ENCODE results near the gene CDH18. TPM values are rescaled to one million over a fixed set of nuclear protein-coding genes. Genes with fewer than 3 reads are reported as not detected.

The CDH18 gene
- total RNA-seq, 4 donors from 2014 or later = 0.76 to 0.99 TPM; not detected in 2

DNA sequence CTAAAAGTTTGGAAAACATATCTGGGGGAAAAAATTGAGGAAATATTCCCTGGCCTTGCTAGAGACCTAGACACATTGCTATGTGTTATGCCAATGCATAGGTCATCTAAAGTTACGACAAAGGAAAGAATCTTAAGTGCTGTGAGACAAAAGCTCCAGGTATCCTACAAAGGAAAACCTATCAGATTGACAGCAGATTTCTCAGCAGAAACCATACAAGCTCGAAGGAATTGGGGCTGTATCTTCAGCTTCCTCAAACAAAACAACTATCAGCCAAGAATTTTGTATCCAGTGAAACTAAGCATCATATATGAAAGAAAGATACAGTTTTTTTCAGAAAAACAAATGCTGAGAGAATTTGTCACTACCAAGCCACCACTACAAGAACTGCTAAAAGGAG lies 234.4 kb downstream of the CDH18 start:
- Histone ChIP-seq H3K4me1 (no peaks in the 10 kb centered on the region), H3K9me3 (peaks cover 7% of the 10 kb centered on the region), H3K36me3 (no peaks in the 10 kb centered on the region), H3K27me3 (no peaks in the 10 kb centered on the region), H3K4me3 (no peak overlapping the region), H3K27ac (no peak overlapping the region)
- DNase-seq (ENCODE audit: low spot score in 2 of 2) = no peak
- WGBS = 81% methylated on average over 2 of the region's 2 CpGs
- TF ChIP-seq EP300 (IDR thresholded peaks at IDR 0.05) (no peak), POLR2A (IDR thresholded peaks at IDR 0.05) (no peak), POLR2AphosphoS5 (IDR thresholded peaks at IDR 0.05) (no peak)
- TF ChIP-seq, protein P1, sequence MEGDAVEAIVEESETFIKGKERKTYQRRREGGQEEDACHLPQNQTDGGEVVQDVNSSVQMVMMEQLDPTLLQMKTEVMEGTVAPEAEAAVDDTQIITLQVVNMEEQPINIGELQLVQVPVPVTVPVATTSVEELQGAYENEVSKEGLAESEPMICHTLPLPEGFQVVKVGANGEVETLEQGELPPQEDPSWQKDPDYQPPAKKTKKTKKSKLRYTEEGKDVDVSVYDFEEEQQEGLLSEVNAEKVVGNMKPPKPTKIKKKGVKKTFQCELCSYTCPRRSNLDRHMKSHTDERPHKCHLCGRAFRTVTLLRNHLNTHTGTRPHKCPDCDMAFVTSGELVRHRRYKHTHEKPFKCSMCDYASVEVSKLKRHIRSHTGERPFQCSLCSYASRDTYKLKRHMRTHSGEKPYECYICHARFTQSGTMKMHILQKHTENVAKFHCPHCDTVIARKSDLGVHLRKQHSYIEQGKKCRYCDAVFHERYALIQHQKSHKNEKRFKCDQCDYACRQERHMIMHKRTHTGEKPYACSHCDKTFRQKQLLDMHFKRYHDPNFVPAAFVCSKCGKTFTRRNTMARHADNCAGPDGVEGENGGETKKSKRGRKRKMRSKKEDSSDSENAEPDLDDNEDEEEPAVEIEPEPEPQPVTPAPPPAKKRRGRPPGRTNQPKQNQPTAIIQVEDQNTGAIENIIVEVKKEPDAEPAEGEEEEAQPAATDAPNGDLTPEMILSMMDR (IDR thresholded peaks at IDR 0.05) = no peak

DNA sequence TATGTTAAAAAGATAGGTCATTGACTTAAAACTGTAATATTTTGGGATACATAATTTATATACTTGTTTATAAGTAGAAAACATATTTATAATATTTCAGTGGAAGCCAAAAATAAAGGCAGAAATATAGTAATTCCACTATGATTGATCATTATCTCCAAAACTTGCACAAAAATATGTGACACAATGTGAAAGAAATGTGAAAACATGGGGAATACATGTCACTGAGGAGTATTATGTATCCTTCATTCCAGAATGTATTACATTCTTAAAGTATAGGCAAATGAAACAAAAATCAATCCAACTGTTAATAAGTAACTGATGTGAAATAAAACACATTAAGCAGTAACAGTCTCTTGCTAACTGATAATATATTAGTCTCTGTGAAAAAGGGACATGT lies 236.7 kb downstream of the CDH18 start:
- H3K4me1 ChIP-seq = no peaks in the 10 kb centered on the region
- DNase-seq (ENCODE audit: low spot score in 2 of 2) = no peak
- no peaks in the 10 kb centered on the region for H3K36me3 ChIP-seq
- peaks cover 7% of the 10 kb centered on the region for H3K9me3 ChIP-seq
- no peaks in the 10 kb centered on the region for H3K27me3 ChIP-seq
- TF ChIP-seq, protein P1 (IDR thresholded peaks at IDR 0.05) = no peak
- TF ChIP-seq EP300 (IDR thresholded peaks at IDR 0.05) (no peak), POLR2A (IDR thresholded peaks at IDR 0.05) (no peak), POLR2AphosphoS5 (IDR thresholded peaks at IDR 0.05) (no peak)
- no peak overlapping the region for H3K4me3 ChIP-seq
- no peak overlapping the region for H3K27ac ChIP-seq

DNA sequence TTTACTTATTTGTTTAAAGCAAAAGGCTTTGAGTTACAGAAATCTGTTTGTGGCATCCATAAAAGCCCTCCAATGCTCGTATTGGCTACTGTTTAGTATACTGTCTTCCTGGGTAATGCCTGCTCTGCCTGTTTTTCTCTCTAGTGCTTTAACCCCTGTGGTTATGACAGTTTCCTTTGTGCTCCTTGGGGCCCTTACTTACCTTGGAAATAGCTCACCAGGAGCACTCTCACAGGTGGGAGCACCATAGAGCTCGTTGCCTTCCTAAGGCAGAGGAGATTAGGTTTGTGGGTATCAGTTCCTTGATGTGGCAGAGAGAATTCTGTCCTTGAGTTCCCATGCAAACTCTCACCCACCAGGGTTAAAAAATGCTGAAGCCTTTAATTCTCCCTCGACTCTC lies 242.8 kb downstream of the CDH18 start:
- no peak for DNase-seq (ENCODE audit: low spot score in 2 of 2)
- TF ChIP-seq POLR2AphosphoS5 (IDR thresholded peaks at IDR 0.05) = no peak
- no peak for TF ChIP-seq POLR2A (IDR thresholded peaks at IDR 0.05)
- TF ChIP-seq, protein P1 (IDR thresholded peaks at IDR 0.05) = no peak
- TF ChIP-seq EP300 (IDR thresholded peaks at IDR 0.05) = no peak

DNA sequence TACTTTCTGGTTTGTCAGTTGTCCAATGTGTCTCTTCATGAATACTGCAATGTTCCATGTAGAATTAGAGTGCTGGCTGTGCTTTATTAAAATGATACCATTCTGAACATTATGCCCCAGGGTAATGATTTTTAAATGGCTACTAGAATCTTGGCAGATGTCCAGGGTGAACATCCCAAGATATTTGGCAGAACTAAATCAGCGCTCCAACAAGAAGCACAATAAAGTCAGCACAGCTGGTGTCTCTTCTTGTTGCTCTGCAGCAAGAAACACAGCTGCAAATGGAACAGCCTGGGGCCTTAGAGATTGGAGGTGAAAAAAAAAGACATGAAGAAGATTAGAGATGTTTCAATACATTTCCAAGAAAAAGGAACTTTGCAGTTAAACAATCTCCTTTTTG lies 248.3 kb downstream of the CDH18 start:
- H3K4me3 ChIP-seq = no peak overlapping the region
- no peak for DNase-seq (ENCODE audit: low spot score in 2 of 2)
- H3K27ac ChIP-seq = no peak overlapping the region
- H3K4me1 ChIP-seq = no peaks in the 10 kb centered on the region
- H3K9me3 ChIP-seq = no peaks in the 10 kb centered on the region
- TF ChIP-seq, protein P1 (IDR thresholded peaks at IDR 0.05) = no peak
- TF ChIP-seq POLR2AphosphoS5 (IDR thresholded peaks at IDR 0.05) (no peak), POLR2A (IDR thresholded peaks at IDR 0.05) (no peak), EP300 (IDR thresholded peaks at IDR 0.05) (no peak)
- no peaks in the 10 kb centered on the region for H3K36me3 ChIP-seq
- WGBS = 14% methylated on average over 1 of the region's 1 CpG
- no peaks in the 10 kb centered on the region for H3K27me3 ChIP-seq

More for the DNA sequence above, 242.8 kb downstream of the CDH18 start:
- Histone ChIP-seq H3K9me3 (no peaks in the 10 kb centered on the region), H3K27ac (no peak overlapping the region), H3K36me3 (no peaks in the 10 kb centered on the region), H3K4me1 (no peaks in the 10 kb centered on the region), H3K4me3 (no peak overlapping the region), H3K27me3 (no peaks in the 10 kb centered on the region)
- 48% methylated on average over 3 of the region's 3 CpGs for WGBS

DNA sequence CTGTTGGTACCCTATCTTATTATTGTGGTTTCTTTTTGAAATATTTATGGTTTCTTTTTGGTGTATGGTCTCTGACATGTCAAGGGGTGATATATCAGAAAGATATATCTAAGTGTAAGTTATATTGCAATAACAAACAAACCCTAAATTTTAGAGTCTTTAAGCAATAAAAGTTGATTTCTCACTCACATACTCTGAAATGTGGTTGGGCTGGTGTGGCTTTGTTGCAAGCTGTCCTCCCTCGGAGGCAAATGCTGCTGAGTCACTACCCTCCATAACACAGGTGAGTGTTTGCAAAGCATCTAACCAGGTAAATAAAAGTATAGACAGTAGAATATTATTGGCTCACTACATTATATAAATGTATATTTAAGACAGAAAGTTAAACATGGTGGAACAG lies 253.2 kb downstream of the CDH18 start:
- no peak for DNase-seq (ENCODE audit: low spot score in 2 of 2)
- no peaks in the 10 kb centered on the region for H3K27me3 ChIP-seq
- TF ChIP-seq POLR2A (IDR thresholded peaks at IDR 0.05) = no peak
- no peak for TF ChIP-seq EP300 (IDR thresholded peaks at IDR 0.05)
- TF ChIP-seq POLR2AphosphoS5 (IDR thresholded peaks at IDR 0.05) = no peak
- TF ChIP-seq, protein P1 (IDR thresholded peaks at IDR 0.05) = no peak
- H3K27ac ChIP-seq = no peak overlapping the region
- 46% methylated on average over 1 of the region's 1 CpG for WGBS
- no peaks in the 10 kb centered on the region for H3K9me3 ChIP-seq
- no peaks in the 10 kb centered on the region for H3K4me1 ChIP-seq
- no peak overlapping the region for H3K4me3 ChIP-seq
- no peaks in the 10 kb centered on the region for H3K36me3 ChIP-seq
